ENCODE measurements around the gene EGFL7.

Gene EGFL7

GRCh38 chr9:136627703-136628102, 35.0 kb upstream of the EGFL7 start:
- H3K36me3 ChIP-seq = no peaks in the 10 kb centered on the region
- no peak for TF ChIP-seq CTCF (IDR thresholded peaks at IDR 0.05; ENCODE audit: low read depth, low read length)
- peak overlapping the region; percentile 54 for H3K27ac ChIP-seq
- no peaks in the 10 kb centered on the region for H3K27me3 ChIP-seq (ENCODE audit: insufficient read depth, low read depth, severe bottlenecking)
- DNase-seq = no peak
- H3K4me3 ChIP-seq (ENCODE audit: low read depth, low read length) = no peak overlapping the region
- H3K9me3 ChIP-seq (ENCODE audit: severe bottlenecking) = no peaks in the 10 kb centered on the region

GRCh38 chr9:136628268-136628667, 34.4 kb upstream of the EGFL7 start:
- TF ChIP-seq CTCF (IDR thresholded peaks at IDR 0.05; ENCODE audit: low read depth, low read length) = no peak
- H3K9me3 ChIP-seq (ENCODE audit: severe bottlenecking) = no peaks in the 10 kb centered on the region
- no peaks in the 10 kb centered on the region for H3K36me3 ChIP-seq
- peak overlapping the region; percentile 27; the same call in 1 of the 2 replicates for H3K27ac ChIP-seq
- no peaks in the 10 kb centered on the region for H3K27me3 ChIP-seq (ENCODE audit: insufficient read depth, low read depth, severe bottlenecking)
- H3K4me3 ChIP-seq (ENCODE audit: low read depth, low read length) = no peak overlapping the region
- peak; percentile 7 for DNase-seq

- no peaks in the 10 kb centered on the region for H3K36me3 ChIP-seq
- DNase-seq = peak; percentile 7
- no peaks in the 10 kb centered on the region for H3K27me3 ChIP-seq (ENCODE audit: insufficient read depth, low read depth, severe bottlenecking)
- TF ChIP-seq CTCF (IDR thresholded peaks at IDR 0.05; ENCODE audit: low read depth, low read length) = no peak
- no peak overlapping the region for H3K27ac ChIP-seq
- H3K9me3 ChIP-seq (ENCODE audit: severe bottlenecking) = no peaks in the 10 kb centered on the region
- H3K4me3 ChIP-seq (ENCODE audit: low read depth, low read length) = no peak overlapping the region
Measured at GRCh38 chr9:136629001-136629878, 33.5 kb upstream of the EGFL7 start.

GRCh38 chr9:136629879-136630661, 32.6 kb upstream of the EGFL7 start:
- Histone ChIP-seq H3K4me3 (ENCODE audit: low read depth, low read length) (no peak overlapping the region), H3K9me3 (ENCODE audit: severe bottlenecking) (no peaks in the 10 kb centered on the region), H3K27ac (no peak overlapping the region), H3K27me3 (ENCODE audit: insufficient read depth, low read depth, severe bottlenecking) (no peaks in the 10 kb centered on the region), H3K36me3 (no peaks in the 10 kb centered on the region)
- peak; percentile 88 for DNase-seq
- TF ChIP-seq CTCF (IDR thresholded peaks at IDR 0.05; ENCODE audit: low read depth, low read length) = peak; percentile 87

GRCh38 chr9:136630662-136630992, 32.1 kb upstream of the EGFL7 start:
- no peaks in the 10 kb centered on the region for H3K36me3 ChIP-seq
- no peaks in the 10 kb centered on the region for H3K27me3 ChIP-seq (ENCODE audit: insufficient read depth, low read depth, severe bottlenecking)
- DNase-seq = no peak
- no peaks in the 10 kb centered on the region for H3K9me3 ChIP-seq (ENCODE audit: severe bottlenecking)
- no peak for TF ChIP-seq CTCF (IDR thresholded peaks at IDR 0.05; ENCODE audit: low read depth, low read length)
- no peak overlapping the region for H3K27ac ChIP-seq
- H3K4me3 ChIP-seq (ENCODE audit: low read depth, low read length) = no peak overlapping the region
